ENCODE data around the gene NPAS3.
A peak's percentile ranks its signal among the peaks of the same experiment; 100 is the strongest.

NPAS3 gene

DNA sequence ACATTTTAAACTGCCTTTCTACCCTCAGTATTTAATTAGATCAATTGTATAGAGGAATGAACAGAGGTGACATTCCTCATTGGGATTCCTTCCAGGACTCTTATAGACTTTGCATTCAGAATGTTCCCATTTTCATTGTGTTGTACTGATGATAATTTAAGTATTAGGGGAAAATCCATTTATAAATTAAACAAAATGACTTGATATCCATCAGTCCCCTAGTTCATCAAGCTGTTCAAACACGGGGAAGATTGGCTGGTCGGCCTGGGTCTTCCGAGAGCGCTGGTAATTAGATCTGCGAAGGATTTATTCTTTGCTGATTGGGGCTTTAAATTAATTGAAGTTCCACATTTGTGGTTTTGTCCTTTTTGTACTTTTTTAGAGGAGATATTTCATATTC is 738.2 kb downstream of the NPAS3 start:
- Histone ChIP-seq H3K27ac (ENCODE audit: low read length) (no peak overlapping the region), H3K27me3 (ENCODE audit: low read depth, low read length) (no peaks in the 10 kb centered on the region), H3K36me3 (replicated peaks; ENCODE audit: low read depth, low read length) (no peaks in the 10 kb centered on the region), H3K79me2 (ENCODE audit: low read length) (no peaks in the 10 kb centered on the region), H4K20me1 (ENCODE audit: insufficient read depth, low read length) (no peaks in the 10 kb centered on the region), H3K4me1 (ENCODE audit: low read length) (peaks cover 31% of the 10 kb centered on the region), H2AFZ (ENCODE audit: low read depth, low read length) (no peak overlapping the region; the same call in 1 of the 2 replicates), H3K9me3 (ENCODE audit: insufficient read depth, low read length) (no peaks in the 10 kb centered on the region), H3K4me2 (ENCODE audit: low read length) (no peak overlapping the region; the same call in 1 of the 2 replicates), H3K4me3 (ENCODE audit: low read length) (no peak overlapping the region), H3K9ac (ENCODE audit: low read length) (no peak overlapping the region)
- TF ChIP-seq, protein P1, sequence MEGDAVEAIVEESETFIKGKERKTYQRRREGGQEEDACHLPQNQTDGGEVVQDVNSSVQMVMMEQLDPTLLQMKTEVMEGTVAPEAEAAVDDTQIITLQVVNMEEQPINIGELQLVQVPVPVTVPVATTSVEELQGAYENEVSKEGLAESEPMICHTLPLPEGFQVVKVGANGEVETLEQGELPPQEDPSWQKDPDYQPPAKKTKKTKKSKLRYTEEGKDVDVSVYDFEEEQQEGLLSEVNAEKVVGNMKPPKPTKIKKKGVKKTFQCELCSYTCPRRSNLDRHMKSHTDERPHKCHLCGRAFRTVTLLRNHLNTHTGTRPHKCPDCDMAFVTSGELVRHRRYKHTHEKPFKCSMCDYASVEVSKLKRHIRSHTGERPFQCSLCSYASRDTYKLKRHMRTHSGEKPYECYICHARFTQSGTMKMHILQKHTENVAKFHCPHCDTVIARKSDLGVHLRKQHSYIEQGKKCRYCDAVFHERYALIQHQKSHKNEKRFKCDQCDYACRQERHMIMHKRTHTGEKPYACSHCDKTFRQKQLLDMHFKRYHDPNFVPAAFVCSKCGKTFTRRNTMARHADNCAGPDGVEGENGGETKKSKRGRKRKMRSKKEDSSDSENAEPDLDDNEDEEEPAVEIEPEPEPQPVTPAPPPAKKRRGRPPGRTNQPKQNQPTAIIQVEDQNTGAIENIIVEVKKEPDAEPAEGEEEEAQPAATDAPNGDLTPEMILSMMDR (IDR thresholded peaks at IDR 0.05; ENCODE audit: low read depth, low read length) = no peak
- no peak for TF ChIP-seq EZH2phosphoT487 (IDR thresholded peaks at IDR 0.05; ENCODE audit: low read depth)

DNA sequence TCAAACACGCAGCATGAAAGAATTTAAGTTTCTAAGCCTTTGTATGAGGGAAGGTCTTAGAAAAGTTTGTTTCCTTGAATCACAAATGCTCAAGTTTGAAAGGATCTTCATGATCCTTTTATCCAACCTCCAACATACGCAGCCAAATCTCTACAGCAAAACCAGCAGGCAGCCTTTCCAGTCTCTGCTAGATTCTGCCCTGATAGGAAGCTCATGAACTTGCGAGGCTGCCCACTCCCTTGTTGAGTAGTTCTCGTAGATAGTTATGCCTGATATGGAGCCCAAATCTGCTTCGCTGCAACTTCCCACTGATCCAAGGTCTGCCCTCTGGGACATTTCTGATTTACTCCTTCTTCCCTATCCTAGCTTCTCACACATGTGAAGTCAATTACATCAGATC is 739.3 kb downstream of the NPAS3 start:
- H3K79me2 ChIP-seq (ENCODE audit: low read length) = no peaks in the 10 kb centered on the region
- no peak overlapping the region for H3K4me3 ChIP-seq (ENCODE audit: low read length)
- no peak overlapping the region for H3K4me2 ChIP-seq (ENCODE audit: low read length)
- no peaks in the 10 kb centered on the region for H3K27me3 ChIP-seq (ENCODE audit: low read depth, low read length)
- TF ChIP-seq, protein P1 (IDR thresholded peaks at IDR 0.05; ENCODE audit: low read depth, low read length) = no peak
- no peak overlapping the region for H3K9ac ChIP-seq (ENCODE audit: low read length)
- H3K36me3 ChIP-seq (replicated peaks; ENCODE audit: low read depth, low read length) = no peaks in the 10 kb centered on the region
- no peaks in the 10 kb centered on the region for H4K20me1 ChIP-seq (ENCODE audit: insufficient read depth, low read length)
- no peak overlapping the region for H2AFZ ChIP-seq (ENCODE audit: low read depth, low read length)
- no peaks in the 10 kb centered on the region for H3K9me3 ChIP-seq (ENCODE audit: insufficient read depth, low read length)
- no peak overlapping the region for H3K27ac ChIP-seq (ENCODE audit: low read length)
- H3K4me1 ChIP-seq (ENCODE audit: low read length) = peaks cover 31% of the 10 kb centered on the region

DNA sequence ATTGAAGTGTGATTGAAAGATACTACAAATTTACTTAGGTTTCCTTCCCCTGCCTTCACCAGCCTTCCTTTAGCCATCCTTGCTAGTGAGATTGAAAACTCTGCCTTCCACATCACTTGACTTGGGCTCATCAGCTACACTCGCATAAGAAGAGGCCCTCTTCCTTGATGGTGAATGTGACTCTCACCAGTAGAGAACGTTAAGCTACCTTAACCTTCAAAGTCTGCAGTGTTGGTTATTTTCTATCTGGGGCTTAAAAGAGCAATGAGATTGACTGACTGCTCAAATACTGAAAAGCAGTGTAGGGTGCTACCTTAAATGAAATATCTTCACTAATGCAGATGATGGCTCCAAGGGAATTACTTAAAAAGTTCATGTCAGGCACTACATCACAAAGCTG is 740.3 kb downstream of the NPAS3 start:
- no peak overlapping the region for H3K27ac ChIP-seq (ENCODE audit: low read length)
- no peaks in the 10 kb centered on the region for H3K79me2 ChIP-seq (ENCODE audit: low read length)
- no peak overlapping the region for H3K9ac ChIP-seq (ENCODE audit: low read length)
- H3K4me2 ChIP-seq (ENCODE audit: low read length) = no peak overlapping the region
- H3K9me3 ChIP-seq (ENCODE audit: insufficient read depth, low read length) = no peaks in the 10 kb centered on the region
- TF ChIP-seq, protein P1 (IDR thresholded peaks at IDR 0.05; ENCODE audit: low read depth, low read length) = no peak
- no peak for TF ChIP-seq EZH2phosphoT487 (IDR thresholded peaks at IDR 0.05; ENCODE audit: low read depth)
- H3K27me3 ChIP-seq (ENCODE audit: low read depth, low read length) = no peaks in the 10 kb centered on the region
- H4K20me1 ChIP-seq (ENCODE audit: insufficient read depth, low read length) = no peaks in the 10 kb centered on the region
- no peak overlapping the region for H3K4me3 ChIP-seq (ENCODE audit: low read length)
- H3K4me1 ChIP-seq (ENCODE audit: low read length) = peaks cover 31% of the 10 kb centered on the region
- H3K36me3 ChIP-seq (replicated peaks; ENCODE audit: low read depth, low read length) = no peaks in the 10 kb centered on the region
- H2AFZ ChIP-seq (ENCODE audit: low read depth, low read length) = no peak overlapping the region

DNA sequence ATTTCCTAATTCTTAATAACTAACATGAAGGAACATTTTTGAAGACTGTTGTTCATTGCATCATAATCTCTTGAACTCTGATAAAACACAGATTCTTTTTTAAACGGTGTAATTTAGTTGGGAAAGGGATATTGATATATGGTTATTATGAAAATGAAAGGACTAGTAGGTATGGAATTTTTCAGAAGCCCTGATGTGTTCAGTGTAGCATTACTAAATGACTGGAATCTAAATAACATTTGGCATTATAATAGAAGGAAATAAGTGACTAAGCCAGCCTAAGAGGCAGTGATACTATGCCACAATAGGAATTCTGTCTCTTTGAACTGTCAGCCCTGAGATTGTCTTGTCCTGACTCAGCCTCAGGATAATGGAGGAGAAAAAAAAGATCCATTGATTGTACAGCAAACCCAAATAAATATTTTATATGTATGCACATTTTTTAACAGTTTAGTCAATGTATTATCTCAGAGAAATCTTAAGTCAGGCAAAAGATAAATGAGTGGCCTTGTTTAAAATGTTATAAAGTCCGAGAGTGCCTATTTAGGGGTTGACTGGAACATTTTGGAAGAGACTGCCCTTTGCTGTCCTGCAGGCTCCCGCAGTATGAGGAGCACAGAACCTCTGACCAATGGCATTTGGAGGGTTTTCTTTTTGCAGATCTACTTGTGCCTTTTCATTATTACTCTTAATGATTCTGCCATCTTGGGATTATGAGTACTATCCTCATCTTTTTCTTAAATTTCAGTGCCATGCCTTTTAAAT is 741.0 kb downstream of the NPAS3 start:
- H3K4me2 ChIP-seq (ENCODE audit: low read length) = peak overlapping the region; percentile 44; the same call in 1 of the 2 replicates

More for the DNA sequence above, 741.0 kb downstream of the NPAS3 start:
- no peaks in the 10 kb centered on the region for H3K79me2 ChIP-seq (ENCODE audit: low read length)
- no peak overlapping the region for H2AFZ ChIP-seq (ENCODE audit: low read depth, low read length)
- H3K36me3 ChIP-seq (replicated peaks; ENCODE audit: low read depth, low read length) = no peaks in the 10 kb centered on the region
- H3K9ac ChIP-seq (ENCODE audit: low read length) = no peak overlapping the region
- H4K20me1 ChIP-seq (ENCODE audit: insufficient read depth, low read length) = no peaks in the 10 kb centered on the region
- no peaks in the 10 kb centered on the region for H3K27me3 ChIP-seq (ENCODE audit: low read depth, low read length)
- no peak overlapping the region for H3K27ac ChIP-seq (ENCODE audit: low read length)
- H3K9me3 ChIP-seq (ENCODE audit: insufficient read depth, low read length) = no peaks in the 10 kb centered on the region
- TF ChIP-seq EZH2phosphoT487 (IDR thresholded peaks at IDR 0.05; ENCODE audit: low read depth) = no peak
- TF ChIP-seq, protein P1 (IDR thresholded peaks at IDR 0.05; ENCODE audit: low read depth, low read length) = no peak
- H3K4me3 ChIP-seq (ENCODE audit: low read length) = no peak overlapping the region
- H3K4me1 ChIP-seq (ENCODE audit: low read length) = peaks cover 31% of the 10 kb centered on the region

Data from OCI-LY3 (cell line).